IPS-15b (cell line): ENCODE data around the gene TMEM163.

ENCODE experiments used
- H3K27me3 ChIP-seq: one replicate; pipeline ENCODE4 v1.6.1; 2013; ENCODE audit warnings: low read length; ENCODE audit not compliant: control insufficient read depth, insufficient read depth
- H3K36me3 ChIP-seq: one replicate; pipeline ENCODE4 v1.6.1; 2013; ENCODE audit warnings: low read length; ENCODE audit not compliant: control insufficient read depth, insufficient read depth
- H3K4me1 ChIP-seq: one replicate; pipeline ENCODE4 v1.6.1; 2013; ENCODE audit warnings: mild to moderate bottlenecking, low read length; ENCODE audit not compliant: control insufficient read depth, insufficient read depth
- H3K4me3 ChIP-seq: one replicate; pipeline ENCODE4 v1.5.1; 2013; ENCODE audit warnings: low read depth, low read length
- H3K9ac ChIP-seq: one replicate; pipeline ENCODE4 v1.6.1; 2013; ENCODE audit warnings: low read depth, mild to moderate bottlenecking, low read length
- H3K9me3 ChIP-seq: one replicate; pipeline ENCODE4 v1.6.1; 2013; ENCODE audit warnings: mild to moderate bottlenecking, low read length; ENCODE audit not compliant: control insufficient read depth, insufficient read depth

Gene TMEM163

DNA sequence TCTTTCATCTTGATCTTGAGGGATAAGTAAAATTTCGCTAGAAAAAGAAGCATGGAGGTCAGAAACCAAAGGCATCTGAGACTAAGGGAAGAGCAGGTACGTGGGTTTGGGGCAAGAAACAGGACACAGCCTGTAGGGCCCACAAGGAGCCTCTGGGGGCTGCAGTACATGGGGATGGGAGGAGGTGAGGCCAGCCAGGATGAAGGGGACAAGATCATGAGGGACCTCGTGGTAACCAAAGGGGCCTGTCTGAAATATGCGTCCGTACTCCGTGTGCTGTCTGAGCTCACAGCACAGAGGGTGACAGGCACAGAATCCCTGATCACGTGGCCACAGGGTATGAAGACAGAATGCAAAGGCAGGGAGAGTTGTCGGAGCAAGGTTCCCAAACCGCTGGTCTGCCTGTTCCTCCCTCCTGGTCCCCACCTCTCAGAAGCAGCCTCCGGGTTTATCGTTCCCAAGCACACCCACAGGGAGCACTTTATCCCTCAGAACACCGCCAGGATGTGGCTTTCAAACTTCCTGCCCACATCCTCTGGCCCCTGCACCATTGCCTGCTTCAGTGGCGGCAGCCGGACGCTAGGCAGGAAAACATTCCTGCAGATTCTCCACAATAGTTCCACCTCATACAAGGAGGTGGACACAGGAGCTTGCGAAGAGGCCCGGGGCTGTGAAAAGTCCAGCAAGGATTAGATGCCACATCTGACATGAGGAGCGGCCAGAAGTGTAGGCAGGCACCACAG is 12.0 kb downstream of the TMEM163 start:
- Histone ChIP-seq H3K4me3 (no peak overlapping the region), H3K27me3 (peaks cover 3% of the 10 kb centered on the region), H3K36me3 (no peaks in the 10 kb centered on the region), H3K9me3 (no peaks in the 10 kb centered on the region), H3K9ac (no peak overlapping the region), H3K4me1 (peaks cover 12% of the 10 kb centered on the region)

DNA sequence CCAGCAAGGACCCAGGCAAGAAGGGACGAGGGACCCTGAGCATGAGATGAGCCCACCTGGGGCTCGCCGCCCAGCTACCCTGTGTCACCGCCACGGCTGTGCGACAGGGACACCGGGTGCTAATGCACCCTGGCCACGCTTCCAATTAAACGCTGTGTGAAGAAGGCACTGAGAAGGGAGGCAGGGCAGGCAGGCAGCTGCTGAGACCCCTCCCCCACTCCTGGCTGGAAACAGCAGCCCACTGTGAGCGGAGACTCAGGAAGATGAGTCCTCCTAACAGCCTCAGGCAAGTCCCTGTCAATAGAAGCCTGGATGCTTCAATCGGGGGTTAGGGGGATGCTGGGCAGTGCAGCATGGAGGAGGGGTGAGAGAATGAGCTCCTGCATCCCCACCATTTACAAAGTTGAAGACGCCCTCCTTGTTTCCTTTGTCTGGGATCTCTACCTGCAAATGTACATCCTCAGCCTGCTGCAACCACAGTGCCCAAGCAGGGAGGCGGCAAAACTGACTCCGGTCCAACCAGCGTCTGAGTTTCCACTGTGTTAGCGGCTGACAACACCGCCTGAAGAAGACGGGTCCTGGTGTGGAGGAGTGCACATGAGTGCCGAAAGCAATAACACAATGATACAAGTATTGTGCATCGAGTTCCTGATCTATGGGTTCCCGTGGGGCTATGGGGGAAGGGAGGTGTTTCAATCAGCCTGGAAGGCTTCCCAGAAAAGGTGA is 12.8 kb downstream of the TMEM163 start:
- Histone ChIP-seq H3K9me3 (no peaks in the 10 kb centered on the region), H3K36me3 (no peaks in the 10 kb centered on the region), H3K4me3 (no peak overlapping the region), H3K4me1 (peaks cover 12% of the 10 kb centered on the region), H3K27me3 (peaks cover 3% of the 10 kb centered on the region), H3K9ac (no peak overlapping the region)

GRCh38 chr2:134704173-134704572 is 14.6 kb downstream of the TMEM163 start:
- Histone ChIP-seq H3K27me3 (peaks cover 3% of the 10 kb centered on the region), H3K9me3 (no peaks in the 10 kb centered on the region), H3K4me3 (no peak overlapping the region), H3K9ac (no peak overlapping the region), H3K36me3 (no peaks in the 10 kb centered on the region), H3K4me1 (peaks cover 12% of the 10 kb centered on the region)

- Histone ChIP-seq H3K36me3 (no peaks in the 10 kb centered on the region), H3K27me3 (peaks cover 3% of the 10 kb centered on the region), H3K4me1 (peaks cover 12% of the 10 kb centered on the region), H3K4me3 (no peak overlapping the region), H3K9ac (no peak overlapping the region), H3K9me3 (no peaks in the 10 kb centered on the region)
Observed at GRCh38 chr2:134703426-134703825, 15.4 kb downstream of the TMEM163 start.

DNA sequence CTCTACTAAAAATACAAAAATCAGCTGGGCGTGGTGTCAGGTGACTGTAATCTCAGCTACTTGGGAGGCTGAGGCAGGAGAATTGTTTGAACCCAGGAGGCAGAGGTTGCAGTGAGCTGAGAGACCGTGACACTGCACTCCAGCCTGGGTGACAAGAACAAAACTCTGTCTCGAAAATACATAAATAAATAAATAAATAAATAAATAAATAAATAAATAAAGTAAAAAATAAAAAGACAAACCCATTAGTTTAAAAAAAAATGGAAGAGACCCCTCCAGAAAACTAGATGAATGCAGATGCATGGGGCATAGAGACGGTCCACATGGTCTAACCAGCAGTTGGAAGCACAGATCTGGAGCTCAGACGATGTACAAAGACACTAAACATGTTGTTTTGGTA is 18.1 kb downstream of the TMEM163 start:
- H3K4me3 ChIP-seq, result no peak overlapping the region
- H3K9me3 ChIP-seq, result no peaks in the 10 kb centered on the region
- H3K36me3 ChIP-seq, result no peaks in the 10 kb centered on the region
- H3K9ac ChIP-seq, result no peak overlapping the region
- no peaks in the 10 kb centered on the region for H3K27me3 ChIP-seq
- peaks cover 4% of the 10 kb centered on the region for H3K4me1 ChIP-seq

GRCh38 chr2:134694411-134694810 is 24.4 kb downstream of the TMEM163 start:
- Histone ChIP-seq H3K36me3 (no peaks in the 10 kb centered on the region), H3K9me3 (no peaks in the 10 kb centered on the region)

GRCh38 chr2:134693359-134694330 is 25.2 kb downstream of the TMEM163 start:
- Histone ChIP-seq H3K27me3 (no peaks in the 10 kb centered on the region), H3K9me3 (no peaks in the 10 kb centered on the region)

More at GRCh38 chr2:134694411-134694810, 24.4 kb downstream of the TMEM163 start:
- H3K27me3 ChIP-seq, result no peaks in the 10 kb centered on the region
- H3K9ac ChIP-seq, result no peak overlapping the region
- no peaks in the 10 kb centered on the region for H3K4me1 ChIP-seq
- no peak overlapping the region for H3K4me3 ChIP-seq

DNA sequence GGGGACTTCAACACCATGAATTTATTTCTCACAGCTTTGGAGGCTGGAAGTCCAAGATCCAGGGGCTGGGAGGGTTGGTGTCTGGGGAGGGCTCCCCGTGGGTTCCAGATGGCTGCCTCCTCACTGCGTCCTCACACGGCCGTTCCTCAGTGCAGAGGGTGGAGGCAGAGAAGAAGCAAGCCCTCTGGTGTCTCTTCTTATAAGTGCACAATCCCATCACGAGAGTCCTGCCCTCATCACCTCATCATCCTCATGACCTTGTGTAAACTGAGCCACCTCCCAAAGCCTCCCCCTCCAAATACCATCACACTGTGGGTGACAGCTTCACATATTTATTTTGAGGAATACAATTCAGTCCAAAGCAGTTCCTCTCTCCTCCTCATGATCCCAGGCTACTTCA is 26.3 kb downstream of the TMEM163 start:
- no peaks in the 10 kb centered on the region for H3K9me3 ChIP-seq
- H3K9ac ChIP-seq, result no peak overlapping the region
- H3K4me3 ChIP-seq, result no peak overlapping the region
- no peaks in the 10 kb centered on the region for H3K36me3 ChIP-seq
- H3K4me1 ChIP-seq, result no peaks in the 10 kb centered on the region
- no peaks in the 10 kb centered on the region for H3K27me3 ChIP-seq

More at GRCh38 chr2:134693359-134694330, 25.2 kb downstream of the TMEM163 start:
- Histone ChIP-seq H3K4me3 (no peak overlapping the region), H3K4me1 (no peaks in the 10 kb centered on the region), H3K36me3 (no peaks in the 10 kb centered on the region), H3K9ac (no peak overlapping the region)

DNA sequence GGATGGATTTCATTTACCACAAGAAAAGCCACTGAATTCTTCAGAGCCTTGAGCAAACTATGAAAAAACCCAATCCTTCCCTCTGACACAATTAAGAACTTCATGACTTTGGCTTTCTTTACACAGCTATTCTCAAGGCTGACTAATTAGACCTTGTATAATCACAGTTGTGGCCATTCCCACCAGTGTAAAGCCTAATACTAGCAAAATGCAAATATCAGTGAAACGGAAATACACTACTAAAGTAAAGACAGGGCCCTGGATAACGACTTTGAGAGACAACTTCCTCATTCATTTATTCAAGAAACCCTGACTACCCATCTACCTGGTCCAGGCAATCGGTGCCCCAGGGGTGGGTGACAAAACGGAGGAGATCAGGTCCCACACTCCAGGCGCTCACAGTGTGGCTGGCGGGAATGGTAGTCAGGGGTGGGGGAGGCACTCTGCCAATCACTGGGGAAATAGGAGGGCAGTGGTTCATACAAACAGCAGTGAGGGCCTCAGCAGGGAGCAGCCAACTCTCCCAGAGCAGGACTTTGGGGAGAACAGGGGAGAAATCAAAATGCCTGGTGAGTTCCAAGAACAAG is 28.1 kb downstream of the TMEM163 start:
- no peak overlapping the region for H3K9ac ChIP-seq
- no peaks in the 10 kb centered on the region for H3K4me1 ChIP-seq
- no peak overlapping the region for H3K4me3 ChIP-seq
- no peaks in the 10 kb centered on the region for H3K9me3 ChIP-seq
- no peaks in the 10 kb centered on the region for H3K27me3 ChIP-seq
- H3K36me3 ChIP-seq, result no peaks in the 10 kb centered on the region

DNA sequence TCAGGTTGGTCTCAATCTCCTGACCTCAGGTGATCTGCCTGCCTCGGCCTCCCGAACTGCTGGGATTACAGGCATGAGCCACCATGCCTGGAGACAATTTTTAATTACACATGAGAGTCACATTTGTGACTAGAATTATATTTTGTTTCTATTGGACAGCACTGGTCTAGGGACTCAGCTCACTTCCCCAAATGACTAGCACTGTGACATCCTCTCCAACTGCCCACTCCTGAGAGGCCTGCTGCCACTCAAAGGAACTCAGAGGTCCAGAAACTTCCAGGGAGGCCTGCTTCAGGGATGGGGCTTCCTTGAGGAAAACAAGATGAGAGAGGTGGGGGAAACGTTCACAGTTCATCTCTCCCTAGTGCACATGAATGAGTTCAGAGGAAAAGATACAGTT is 29.5 kb downstream of the TMEM163 start:
- H3K9ac ChIP-seq, result no peak overlapping the region
- no peaks in the 10 kb centered on the region for H3K9me3 ChIP-seq
- H3K4me3 ChIP-seq, result no peak overlapping the region
- no peaks in the 10 kb centered on the region for H3K36me3 ChIP-seq
- H3K27me3 ChIP-seq, result no peaks in the 10 kb centered on the region
- no peaks in the 10 kb centered on the region for H3K4me1 ChIP-seq

GRCh38 chr2:134685967-134686366 is 32.8 kb downstream of the TMEM163 start:
- no peak overlapping the region for H3K9ac ChIP-seq
- H3K36me3 ChIP-seq, result no peaks in the 10 kb centered on the region
- H3K9me3 ChIP-seq, result no peaks in the 10 kb centered on the region
- no peaks in the 10 kb centered on the region for H3K27me3 ChIP-seq
- no peaks in the 10 kb centered on the region for H3K4me1 ChIP-seq
- no peak overlapping the region for H3K4me3 ChIP-seq
